SK-N-DZ (cell line): ENCODE measurements around the gene MC1R.
"Not testable (repeated sequence)": the region's sequence is repeated elsewhere in the genome, so short reads cannot be mapped to it uniquely, and the experiment has no call there.

Source experiments
- DNase-seq: peaks from one replicate; pipeline ENCODE4 v3.0.0-alpha.2; 2015; ENCODE audit warnings: low spot score

Gene MC1R

DNA sequence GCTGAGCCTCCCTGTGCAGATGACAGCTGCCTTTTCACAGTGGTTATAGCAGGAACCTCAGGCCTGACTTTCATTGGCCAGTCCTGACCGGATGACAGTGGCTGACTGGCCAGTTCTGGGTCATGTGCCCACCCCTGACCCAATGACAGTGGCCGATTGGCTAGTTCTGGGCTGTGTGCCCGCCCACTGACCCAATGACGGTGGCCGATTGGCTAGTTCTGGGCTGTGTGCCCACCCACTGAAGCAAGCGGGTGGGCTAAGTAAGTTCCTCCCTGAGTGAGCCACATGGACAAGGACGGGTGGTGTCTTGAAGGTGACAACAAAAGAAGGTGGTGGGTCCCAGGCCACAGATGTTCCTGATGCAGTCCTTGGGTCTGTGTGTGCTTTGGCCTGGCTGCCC is 39.4 kb downstream of the MC1R start:
- DNase-seq = peak; percentile 97

DNA sequence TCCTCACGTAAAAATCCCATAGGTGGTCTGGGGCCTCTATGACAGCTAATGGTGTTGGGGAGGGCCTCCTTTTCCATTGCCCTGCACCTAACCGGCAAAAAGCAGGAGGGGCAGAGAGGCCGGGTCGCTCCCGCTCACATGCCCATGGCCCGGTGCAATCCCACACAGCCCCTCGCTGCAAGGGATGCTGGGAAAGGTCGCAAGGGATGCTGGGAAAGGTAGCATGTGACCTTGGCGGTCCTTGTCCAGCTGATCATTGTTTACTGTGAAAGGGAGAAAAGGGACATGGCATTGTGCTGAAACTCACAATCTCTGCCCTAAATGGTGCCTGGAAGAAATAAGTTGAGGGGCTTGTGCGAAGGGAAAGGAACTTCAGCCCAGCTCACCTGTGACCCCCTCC is 39.9 kb downstream of the MC1R start:
- DNase-seq = no peak

DNA sequence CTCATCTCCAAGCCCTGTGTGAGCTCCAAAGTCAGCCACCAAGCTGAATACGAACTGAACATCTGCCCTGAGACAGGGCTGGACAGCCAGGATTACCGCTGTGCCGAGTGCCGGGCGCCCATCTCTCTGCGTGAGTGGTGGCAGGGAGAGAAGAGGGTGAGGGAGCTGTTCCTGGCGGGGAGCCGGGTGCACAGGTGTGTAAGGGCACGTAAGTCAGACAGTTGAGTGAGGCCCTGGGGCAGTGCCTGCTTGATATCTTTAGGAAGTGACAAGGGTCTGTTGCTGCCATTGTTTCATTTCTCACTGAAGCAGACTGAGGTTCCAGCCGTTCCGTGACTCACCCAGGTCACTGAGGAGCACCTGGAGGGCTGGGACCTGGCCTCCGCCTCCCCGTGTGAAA is 42.3 kb downstream of the MC1R start:
- DNase-seq = no peak

DNA sequence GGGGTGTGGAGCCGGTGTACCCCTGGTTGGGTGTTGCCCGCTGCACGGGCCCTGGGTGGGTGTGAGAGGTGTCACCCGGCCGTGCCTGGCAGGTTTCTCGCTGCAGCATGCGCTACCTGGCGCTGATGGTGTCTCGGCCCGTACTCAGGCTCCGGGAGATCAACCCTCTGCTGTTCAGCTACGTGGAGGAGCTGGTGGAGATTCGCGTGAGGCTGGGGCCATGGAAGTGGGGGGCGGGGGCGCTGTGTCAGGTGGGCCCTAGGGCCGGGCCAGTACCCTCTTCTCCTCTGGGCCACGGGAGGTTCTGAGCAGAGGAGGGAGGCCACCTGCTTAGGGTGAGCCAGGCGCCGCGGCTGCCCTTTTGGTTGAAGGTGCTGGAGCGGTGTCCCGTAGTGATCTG is 43.3 kb downstream of the MC1R start:
- DNase-seq = no peak

DNA sequence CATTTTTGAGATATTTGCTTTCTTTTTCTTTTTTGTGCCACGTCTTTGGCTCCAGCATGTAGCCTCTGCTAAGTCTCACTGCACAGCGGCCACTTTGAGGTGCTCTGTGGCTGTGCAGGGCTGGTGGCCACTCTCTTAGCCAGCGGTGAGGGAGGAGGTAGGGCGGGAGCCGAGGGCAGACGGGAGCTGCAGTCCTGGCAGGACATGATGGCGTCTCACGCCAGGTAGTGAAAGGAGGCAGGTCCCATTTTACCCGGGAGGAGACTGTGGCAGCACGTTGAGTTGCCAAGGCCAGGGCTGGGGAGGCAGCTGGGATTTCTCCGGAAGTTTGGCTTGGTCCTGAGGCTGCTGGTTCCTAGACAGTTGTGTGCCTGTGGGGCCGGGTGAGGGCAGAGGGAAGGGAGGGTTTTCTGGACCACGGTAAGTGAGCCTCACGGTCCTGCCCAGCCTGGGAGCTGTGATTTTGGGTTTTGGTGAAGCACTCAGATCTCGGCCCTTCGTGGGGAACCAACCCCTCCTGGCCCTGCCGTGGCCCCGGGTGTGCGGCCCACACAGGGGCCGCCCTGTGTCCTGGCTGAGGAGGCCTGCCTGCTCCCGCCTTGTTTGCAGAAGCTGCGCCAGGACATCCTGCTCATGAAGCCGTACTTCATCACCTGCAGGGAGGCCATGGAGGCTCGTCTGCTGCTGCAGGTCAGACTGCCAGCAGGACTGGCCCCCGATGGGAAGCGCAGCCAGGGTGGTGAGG is 44.3 kb downstream of the MC1R start:
- DNase-seq = no peak

DNA sequence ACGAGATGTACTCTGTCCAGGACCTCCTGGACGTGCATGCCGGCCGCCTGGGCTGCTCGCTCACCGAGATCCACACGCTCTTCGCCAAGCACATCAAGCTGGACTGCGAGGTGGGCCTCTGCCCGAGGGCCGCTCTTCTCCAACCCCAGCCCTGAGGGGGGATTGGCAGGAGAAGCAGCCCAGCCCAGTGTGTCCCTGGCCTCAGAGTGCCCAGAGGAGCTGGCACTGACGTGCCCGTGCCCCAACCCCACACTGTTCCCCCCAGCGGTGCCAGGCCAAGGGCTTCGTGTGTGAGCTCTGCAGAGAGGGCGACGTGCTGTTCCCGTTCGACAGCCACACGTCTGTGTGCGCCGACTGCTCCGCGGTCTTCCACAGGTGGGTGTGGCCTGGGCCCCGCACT is 45.5 kb downstream of the MC1R start:
- DNase-seq = no peak

DNA sequence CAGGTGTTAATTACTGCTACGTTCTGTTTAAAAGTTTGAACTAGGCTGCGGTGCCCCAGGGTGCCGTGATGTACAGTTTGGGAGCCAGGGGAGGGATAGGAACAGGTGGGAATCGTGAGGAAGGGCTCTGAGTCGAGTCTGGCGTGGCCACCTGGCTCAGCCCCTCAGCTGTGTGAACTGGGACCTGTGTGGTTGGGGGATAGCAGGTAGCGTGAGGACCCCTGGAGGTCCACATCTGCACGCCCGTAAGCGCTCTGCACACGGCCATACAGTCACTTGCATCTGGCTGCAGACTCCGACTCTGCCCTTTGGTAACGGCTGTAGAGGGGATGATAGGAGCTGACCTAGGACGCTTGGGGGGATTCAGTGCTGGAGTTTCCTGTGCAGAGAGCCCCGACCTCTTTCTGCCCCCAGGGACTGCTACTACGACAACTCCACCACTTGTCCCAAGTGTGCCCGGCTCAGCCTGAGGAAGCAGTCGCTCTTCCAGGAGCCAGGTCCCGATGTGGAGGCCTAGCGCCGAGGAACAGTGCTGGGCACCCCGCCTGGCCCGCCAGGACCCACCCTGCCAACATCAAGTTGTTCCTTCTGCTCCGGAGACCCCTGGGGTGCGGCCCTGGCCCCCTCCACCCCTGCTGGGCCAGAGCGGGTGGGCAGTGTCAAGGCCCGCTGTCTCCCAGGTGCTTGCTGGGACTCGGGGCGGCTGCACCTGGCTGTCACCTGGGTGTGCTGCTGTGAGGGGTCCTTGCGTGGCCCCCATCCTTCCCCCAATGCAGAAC is 47.0 kb downstream of the MC1R start:
- DNase-seq = no peak

DNA sequence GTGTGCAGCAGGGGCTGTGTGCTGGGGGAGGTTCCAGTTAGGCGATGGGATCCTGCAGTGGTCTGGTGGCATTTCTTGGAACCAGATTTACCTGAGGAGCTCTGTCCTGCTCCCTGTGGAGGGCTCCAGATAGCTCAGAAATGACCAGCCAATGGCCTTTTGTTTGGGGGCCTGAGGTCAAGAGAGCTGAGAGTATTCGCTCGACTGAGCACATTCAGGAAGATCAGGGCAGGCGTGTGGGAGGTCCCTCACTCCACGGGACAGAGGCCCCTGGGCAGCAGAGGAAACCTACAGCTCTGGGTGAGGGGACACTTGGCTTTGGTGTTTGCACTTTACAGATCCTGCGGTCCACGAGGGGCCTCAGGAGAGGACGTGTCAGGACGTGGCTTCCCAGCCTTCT is 48.1 kb downstream of the MC1R start:
- DNase-seq = no peak

DNA sequence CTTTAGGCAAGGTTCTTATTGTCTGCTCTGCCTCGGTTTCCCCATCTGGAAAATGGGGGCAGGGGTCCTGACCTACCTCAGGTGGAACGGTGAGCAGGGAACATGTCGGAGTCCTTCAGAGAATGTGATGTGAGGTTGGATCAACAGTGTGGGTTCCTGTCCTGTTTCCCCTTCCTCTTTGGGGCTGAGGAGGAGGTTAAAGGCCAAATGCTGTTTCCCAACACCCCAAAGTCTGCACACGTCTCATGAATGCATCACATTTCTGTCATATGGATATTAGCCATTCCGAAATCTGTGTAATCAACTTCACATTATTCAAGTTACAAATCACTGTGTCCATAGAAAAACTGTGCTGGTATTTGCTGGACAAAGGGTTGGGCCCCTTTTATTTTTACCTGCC is 48.8 kb downstream of the MC1R start:
- not testable (repeated sequence) for DNase-seq

DNA sequence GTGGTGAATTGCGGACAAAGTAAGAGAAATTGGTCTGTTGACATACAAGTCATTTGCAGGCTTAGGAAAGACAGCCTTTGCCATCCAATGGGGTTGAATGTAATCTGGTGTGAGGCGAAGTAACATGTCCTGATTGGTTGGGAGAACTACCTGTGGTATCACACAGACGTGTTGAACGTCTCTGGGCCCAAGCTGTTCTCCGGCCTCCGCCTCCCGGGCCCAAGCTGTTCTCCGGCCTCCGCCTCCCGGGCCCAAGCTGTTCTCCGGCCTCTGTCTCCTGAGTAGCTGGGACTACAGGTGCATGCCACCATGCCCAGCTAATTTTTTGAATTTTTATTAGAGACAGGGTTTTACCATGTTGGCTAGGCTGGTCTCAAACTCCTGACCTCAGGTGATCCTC is 49.4 kb downstream of the MC1R start:
- DNase-seq = not testable (repeated sequence)

DNA sequence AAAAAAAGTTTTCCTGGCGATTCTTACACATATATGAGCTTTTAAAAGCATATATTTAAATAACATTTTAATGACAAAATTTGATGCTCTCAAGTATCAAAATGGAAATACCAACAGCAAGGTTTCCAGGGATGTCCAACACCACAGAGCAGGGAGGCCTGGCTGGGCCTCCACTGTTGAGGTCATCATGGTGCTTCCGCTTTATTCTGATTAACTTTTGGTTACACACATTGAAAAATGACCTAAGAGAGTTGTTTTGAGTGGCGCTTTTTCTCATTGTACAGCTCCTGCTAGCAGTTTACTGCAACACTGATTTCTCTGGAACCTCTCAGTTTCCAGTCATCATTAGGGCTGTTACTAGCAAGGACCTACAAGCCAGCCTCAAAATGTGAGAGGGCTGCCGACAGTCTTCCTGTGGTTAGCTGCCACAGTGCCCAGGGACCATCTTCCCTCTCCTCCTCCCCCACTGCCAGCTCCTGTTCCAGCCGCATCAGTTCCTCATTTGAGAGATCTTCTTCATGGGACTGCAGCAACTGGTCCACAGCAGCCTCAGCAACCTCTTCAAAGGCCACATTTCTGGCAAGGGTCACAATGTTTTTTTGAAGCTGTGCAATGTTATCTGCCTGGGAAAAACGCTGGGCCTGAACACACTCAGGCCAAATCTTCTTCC is 51.2 kb downstream of the MC1R start:
- DNase-seq = no peak
